Activated T-helper 1 cell treated with anti-CD3 and anti-CD28 coated beads, Interleukin-12 subunit alpha, Interleukin-12 subunit beta, Interleukin-2, Interleukin-4 antibody, amounts not matched to agents 30 ng/mL and 10 ng/mL and 1 ng/mL, durations not matched to agents 14 hours and 24 hours and 36 hours (primary cell): ENCODE measurements around the gene DOCK6. TPM values are rescaled to one million over a fixed set of nuclear protein-coding genes. Genes with fewer than 3 reads are reported as not detected.

ENCODE experiments used
- DNase-seq: peaks from one replicate; pipeline ENCODE4 v3.0.0; 2021; ENCODE audit warnings: low spot score
- H3K27ac Mint-ChIP-seq: one replicate; pipeline ENCODE4 v1.8.0; 2021; ENCODE audit warnings: mild to moderate bottlenecking, mixed read lengths
- H3K27me3 Mint-ChIP-seq: one replicate; pipeline ENCODE4 v1.8.0; 2022; ENCODE audit warnings: mild to moderate bottlenecking, moderate library complexity, mixed read lengths; ENCODE audit not compliant: insufficient read depth
- H3K36me3 Mint-ChIP-seq: one replicate; pipeline ENCODE4 v1.8.0; 2021; ENCODE audit warnings: low read depth, mixed read lengths
- H3K4me1 Mint-ChIP-seq: one replicate; pipeline ENCODE4 v1.8.0; 2021; ENCODE audit warnings: low read depth, mixed read lengths
- H3K4me3 Mint-ChIP-seq: one replicate; pipeline ENCODE4 v1.8.0; 2021; ENCODE audit warnings: mild to moderate bottlenecking, moderate library complexity, mixed read lengths
- H3K9me3 Mint-ChIP-seq: one replicate; pipeline ENCODE4 v1.8.0; 2021; ENCODE audit warnings: mixed read lengths
- intact Hi-C: fragments of 100-400 bp; cut with micrococcal nuclease; formaldehyde crosslinking; loops from one replicate; pipeline ENCODE4 v1.15.1; 2024
- total RNA-seq: library from RNA; stranded (reverse); gene quantifications from 2 replicates; pipeline ENCODE4 v1.2.3, GENCODE V29; 2022

The DOCK6 gene
- total RNA-seq, 1 donor from 2014 or later = 1.2 TPM

- peaks cover 33% of the 10 kb centered on the region for H3K27me3 Mint-ChIP-seq
- no peaks in the 10 kb centered on the region for H3K36me3 Mint-ChIP-seq
These were observed 29.1 kb upstream of the DOCK6 start for GRCh38 chr19:11291415-11291814.

GRCh38 chr19:11290256-11290655 lies 27.9 kb upstream of the DOCK6 start:
- DNase-seq = no peak
- Mint-ChIP-seq H3K4me1 (peaks cover 10% of the 10 kb centered on the region), H3K9me3 (no peaks in the 10 kb centered on the region), H3K27me3 (peaks cover 30% of the 10 kb centered on the region), H3K36me3 (no peaks in the 10 kb centered on the region), H3K4me3 (no peak overlapping the region), H3K27ac (no peak overlapping the region)
- intact Hi-C loops = loop anchor here (5.0 kb wide), 1 partner anchor 57 kb away; the partner anchor contains the start of genes CCDC159 and TMEM205

More at GRCh38 chr19:11291415-11291814, 29.1 kb upstream of the DOCK6 start:
- DNase-seq = no peak
- Mint-ChIP-seq H3K4me1 (peaks cover 10% of the 10 kb centered on the region), H3K4me3 (no peak overlapping the region), H3K27ac (no peak overlapping the region), H3K9me3 (no peaks in the 10 kb centered on the region)
- intact Hi-C loops = loop anchor here (5.0 kb wide), 1 partner anchor 56 kb away; the partner anchor contains the start of genes CCDC159 and TMEM205

GRCh38 chr19:11288349-11288748 lies 26.0 kb upstream of the DOCK6 start:
- Mint-ChIP-seq H3K27ac (no peak overlapping the region), H3K27me3 (peaks cover 32% of the 10 kb centered on the region), H3K36me3 (no peaks in the 10 kb centered on the region), H3K9me3 (no peaks in the 10 kb centered on the region), H3K4me1 (peaks cover 1% of the 10 kb centered on the region), H3K4me3 (no peak overlapping the region)
- DNase-seq = no peak
- intact Hi-C loops = no loop called here

GRCh38 chr19:11286312-11286974 lies 24.1 kb upstream of the DOCK6 start:
- H3K9me3 Mint-ChIP-seq = no peaks in the 10 kb centered on the region
- no peak for DNase-seq
- H3K36me3 Mint-ChIP-seq = no peaks in the 10 kb centered on the region
- peaks cover 38% of the 10 kb centered on the region for H3K27me3 Mint-ChIP-seq
- intact Hi-C loops = no loop called here
- H3K4me1 Mint-ChIP-seq = no peaks in the 10 kb centered on the region
- no peak overlapping the region for H3K4me3 Mint-ChIP-seq
- H3K27ac Mint-ChIP-seq = no peak overlapping the region

GRCh38 chr19:11284515-11284914 lies 22.2 kb upstream of the DOCK6 start:
- no peak for DNase-seq
- peaks cover 42% of the 10 kb centered on the region for H3K27me3 Mint-ChIP-seq

GRCh38 chr19:11281356-11282049 lies 19.2 kb upstream of the DOCK6 start:
- no peak overlapping the region for H3K4me3 Mint-ChIP-seq
- intact Hi-C loops = no loop called here
- H3K27me3 Mint-ChIP-seq = peaks cover 40% of the 10 kb centered on the region
- no peak for DNase-seq
- no peaks in the 10 kb centered on the region for H3K9me3 Mint-ChIP-seq
- H3K4me1 Mint-ChIP-seq = peaks cover 9% of the 10 kb centered on the region
- H3K36me3 Mint-ChIP-seq = no peaks in the 10 kb centered on the region
- no peak overlapping the region for H3K27ac Mint-ChIP-seq

More at GRCh38 chr19:11284515-11284914, 22.2 kb upstream of the DOCK6 start:
- no peaks in the 10 kb centered on the region for H3K9me3 Mint-ChIP-seq
- H3K27ac Mint-ChIP-seq = no peak overlapping the region
- no peaks in the 10 kb centered on the region for H3K36me3 Mint-ChIP-seq
- peaks cover 5% of the 10 kb centered on the region for H3K4me1 Mint-ChIP-seq
- intact Hi-C loops = no loop called here
- H3K4me3 Mint-ChIP-seq = no peak overlapping the region

- Mint-ChIP-seq H3K36me3 (no peaks in the 10 kb centered on the region), H3K27ac (peak overlapping the region; percentile 16), H3K4me1 (peaks cover 9% of the 10 kb centered on the region), H3K9me3 (no peaks in the 10 kb centered on the region), H3K27me3 (peaks cover 49% of the 10 kb centered on the region), H3K4me3 (peak overlapping the region; percentile 12)
- intact Hi-C loops = no loop called here
- peak; percentile 70 for DNase-seq
These were observed 17.3 kb upstream of the DOCK6 start for GRCh38 chr19:11279505-11280236.

GRCh38 chr19:11278670-11279069 lies 16.3 kb upstream of the DOCK6 start:
- Mint-ChIP-seq H3K4me1 (peaks cover 9% of the 10 kb centered on the region), H3K36me3 (no peaks in the 10 kb centered on the region), H3K9me3 (no peaks in the 10 kb centered on the region), H3K27ac (no peak overlapping the region), H3K4me3 (no peak overlapping the region), H3K27me3 (peaks cover 53% of the 10 kb centered on the region)
- intact Hi-C loops = no loop called here
- DNase-seq = no peak

GRCh38 chr19:11274533-11275086 lies 12.3 kb upstream of the DOCK6 start:
- H3K9me3 Mint-ChIP-seq = no peaks in the 10 kb centered on the region

GRCh38 chr19:11273989-11274388 lies 11.7 kb upstream of the DOCK6 start:
- Mint-ChIP-seq H3K36me3 (no peaks in the 10 kb centered on the region), H3K27ac (no peak overlapping the region), H3K9me3 (no peaks in the 10 kb centered on the region), H3K4me1 (no peaks in the 10 kb centered on the region), H3K27me3 (peaks cover 50% of the 10 kb centered on the region), H3K4me3 (no peak overlapping the region)
- no peak for DNase-seq
- intact Hi-C loops = no loop called here

More at GRCh38 chr19:11274533-11275086, 12.3 kb upstream of the DOCK6 start:
- Mint-ChIP-seq H3K27ac (no peak overlapping the region), H3K4me3 (no peak overlapping the region), H3K27me3 (peaks cover 49% of the 10 kb centered on the region), H3K4me1 (peaks cover 5% of the 10 kb centered on the region), H3K36me3 (no peaks in the 10 kb centered on the region)
- intact Hi-C loops = no loop called here
- DNase-seq = no peak

GRCh38 chr19:11273296-11273695 lies 11.0 kb upstream of the DOCK6 start:
- Mint-ChIP-seq H3K27ac (no peak overlapping the region), H3K9me3 (no peaks in the 10 kb centered on the region), H3K36me3 (no peaks in the 10 kb centered on the region), H3K4me1 (no peaks in the 10 kb centered on the region), H3K27me3 (peaks cover 50% of the 10 kb centered on the region), H3K4me3 (no peak overlapping the region)
- no peak for DNase-seq
- intact Hi-C loops = no loop called here

GRCh38 chr19:11269408-11269807 lies 7.1 kb upstream of the DOCK6 start:
- no peaks in the 10 kb centered on the region for H3K4me1 Mint-ChIP-seq
- no peaks in the 10 kb centered on the region for H3K9me3 Mint-ChIP-seq
- intact Hi-C loops = no loop called here
- H3K4me3 Mint-ChIP-seq = no peak overlapping the region
- DNase-seq = no peak
- no peaks in the 10 kb centered on the region for H3K36me3 Mint-ChIP-seq
- H3K27ac Mint-ChIP-seq = no peak overlapping the region
- peaks cover 55% of the 10 kb centered on the region for H3K27me3 Mint-ChIP-seq
